Measurements from ENCODE around the gene SLC25A14. TPM values are rescaled to one million over a fixed set of nuclear protein-coding genes. Genes with fewer than 3 reads are reported as not detected.
"Not testable (repeated sequence)": the region's sequence is repeated elsewhere in the genome, so short reads cannot be mapped to it uniquely, and the experiment has no call there.

SLC25A14 gene
- total RNA-seq, 1 experiment from 2014 or later = 21.6 TPM

- Histone ChIP-seq H3K4me1 (ENCODE audit: insufficient read depth, low read length, poor library complexity, severe bottlenecking) (no peaks in the 10 kb centered on the region), H3K4me3 (ENCODE audit: low read depth, low read length, poor library complexity, severe bottlenecking) (no peak overlapping the region), H3K27me3 (replicated peaks; ENCODE audit: insufficient read depth, low read depth, low read length, poor library complexity) (no peaks in the 10 kb centered on the region), H3K36me3 (ENCODE audit: insufficient read depth, low read length, poor library complexity, severe bottlenecking) (peaks cover 3% of the 10 kb centered on the region), H3K9me3 (ENCODE audit: low read depth, low read length, poor library complexity, severe bottlenecking) (no peaks in the 10 kb centered on the region), H3K27ac (ENCODE audit: low read depth, low read length, poor library complexity, severe bottlenecking) (no peak overlapping the region)
- no peak for DNase-seq (ENCODE audit: low spot score)
- intact Hi-C loops (cut with micrococcal nuclease; ENCODE audit: unreplicated experiment) = no loop called here
- CTCF ChIA-PET = no interaction called here
- BruUV-seq (replicated peaks) = no TSS peak
- POLR2A ChIA-PET (ENCODE audit: low non-redundant PET) = no interaction called here
- TF ChIP-seq EZH2 (IDR thresholded peaks at IDR 0.05; ENCODE audit: borderline replicate concordance, low read depth, low read length, poor library complexity, severe bottlenecking) (no peak), CTCF (conservative IDR thresholded peaks at IDR 0.05; ENCODE audit: low read depth, low read length) (no peak)
Measured at GRCh38 chrX:130347321-130347720, 7.6 kb downstream of the SLC25A14 start.

GRCh38 chrX:130351567-130351966, 11.8 kb downstream of the SLC25A14 start:
- Histone ChIP-seq H3K27ac (ENCODE audit: low read depth, low read length, poor library complexity, severe bottlenecking) (no peak overlapping the region), H3K27me3 (replicated peaks; ENCODE audit: insufficient read depth, low read depth, low read length, poor library complexity) (no peaks in the 10 kb centered on the region), H3K36me3 (ENCODE audit: insufficient read depth, low read length, poor library complexity, severe bottlenecking) (peaks cover 3% of the 10 kb centered on the region), H3K9me3 (ENCODE audit: low read depth, low read length, poor library complexity, severe bottlenecking) (no peaks in the 10 kb centered on the region), H3K4me1 (ENCODE audit: insufficient read depth, low read length, poor library complexity, severe bottlenecking) (no peaks in the 10 kb centered on the region), H3K4me3 (ENCODE audit: low read depth, low read length, poor library complexity, severe bottlenecking) (no peak overlapping the region)
- BruUV-seq (replicated peaks) = no TSS peak
- no peak for DNase-seq (ENCODE audit: low spot score)
- CTCF ChIA-PET = no interaction called here
- intact Hi-C loops (cut with micrococcal nuclease; ENCODE audit: unreplicated experiment) = no loop called here
- TF ChIP-seq EZH2 (IDR thresholded peaks at IDR 0.05; ENCODE audit: borderline replicate concordance, low read depth, low read length, poor library complexity, severe bottlenecking) (no peak), CTCF (conservative IDR thresholded peaks at IDR 0.05; ENCODE audit: low read depth, low read length) (no peak)
- POLR2A ChIA-PET (ENCODE audit: low non-redundant PET) = no interaction called here

- H3K27me3 ChIP-seq (replicated peaks; ENCODE audit: insufficient read depth, low read depth, low read length, poor library complexity); BruUV-seq (replicated peaks); H3K36me3 ChIP-seq (ENCODE audit: insufficient read depth, low read length, poor library complexity, severe bottlenecking); H3K9me3 ChIP-seq (ENCODE audit: low read depth, low read length, poor library complexity, severe bottlenecking); intact Hi-C loops (cut with micrococcal nuclease; ENCODE audit: unreplicated experiment); CTCF ChIA-PET; DNase-seq (ENCODE audit: low spot score); H3K4me3 ChIP-seq (ENCODE audit: low read depth, low read length, poor library complexity, severe bottlenecking); POLR2A ChIA-PET (ENCODE audit: low non-redundant PET); H3K4me1 ChIP-seq (ENCODE audit: insufficient read depth, low read length, poor library complexity, severe bottlenecking); H3K27ac ChIP-seq (ENCODE audit: low read depth, low read length, poor library complexity, severe bottlenecking): not testable (repeated sequence)
Measured at GRCh38 chrX:130352050-130352449, 12.3 kb downstream of the SLC25A14 start.

- Histone ChIP-seq H3K4me3 (ENCODE audit: low read depth, low read length, poor library complexity, severe bottlenecking) (no peak overlapping the region), H3K36me3 (ENCODE audit: insufficient read depth, low read length, poor library complexity, severe bottlenecking) (no peaks in the 10 kb centered on the region), H3K27ac (ENCODE audit: low read depth, low read length, poor library complexity, severe bottlenecking) (no peak overlapping the region), H3K27me3 (replicated peaks; ENCODE audit: insufficient read depth, low read depth, low read length, poor library complexity) (no peaks in the 10 kb centered on the region), H3K9me3 (ENCODE audit: low read depth, low read length, poor library complexity, severe bottlenecking) (no peaks in the 10 kb centered on the region), H3K4me1 (ENCODE audit: insufficient read depth, low read length, poor library complexity, severe bottlenecking) (no peaks in the 10 kb centered on the region)
- TF ChIP-seq EZH2 (IDR thresholded peaks at IDR 0.05; ENCODE audit: borderline replicate concordance, low read depth, low read length, poor library complexity, severe bottlenecking) (no peak), CTCF (conservative IDR thresholded peaks at IDR 0.05; ENCODE audit: low read depth, low read length) (no peak)
- no peak for DNase-seq (ENCODE audit: low spot score)
- POLR2A ChIA-PET (ENCODE audit: low non-redundant PET) = no interaction called here
- CTCF ChIA-PET = no interaction called here
- BruUV-seq (replicated peaks) = no TSS peak
- intact Hi-C loops (cut with micrococcal nuclease; ENCODE audit: unreplicated experiment) = no loop called here
Measured at GRCh38 chrX:130376077-130376476, 36.4 kb downstream of the SLC25A14 start.
